Hepatocyte (in vitro differentiated cells): ENCODE measurements around the gene CCDC28B. TPM values are rescaled to one million over a fixed set of nuclear protein-coding genes. Genes with fewer than 3 reads are reported as not detected.

Source experiments
- DNase-seq: peaks from one replicate; pipeline ENCODE4 v3.0.0-alpha.2; 2016; ENCODE audit warnings: low spot score
- H2AFZ ChIP-seq: fragments of 200-600 bp; sonication (generic); 2 replicates; pipeline ENCODE4 v1.6.0; 2016; ENCODE audit warnings: antibody characterized with exemption, mild to moderate bottlenecking
- H3K27ac ChIP-seq: fragments of 200-600 bp; sonication (generic); 2 replicates; pipeline ENCODE4 v1.5.1; 2016; ENCODE audit warnings: mild to moderate bottlenecking
- H3K27me3 ChIP-seq: fragments of 200-600 bp; sonication (generic); 2 replicates; pipeline ENCODE4 v1.6.1; 2016
- H3K36me3 ChIP-seq: fragments of 200-600 bp; sonication (generic); replicated peaks from 2 replicates; pipeline ENCODE4 v1.5.1; 2016; ENCODE audit warnings: low read depth; ENCODE audit not compliant: insufficient read depth
- H3K4me1 ChIP-seq: fragments of 200-600 bp; sonication (generic); 2 replicates; pipeline ENCODE4 v1.5.1; 2016; ENCODE audit warnings: mild to moderate bottlenecking, moderate library complexity; ENCODE audit not compliant: insufficient read depth
- H3K4me2 ChIP-seq: fragments of 200-600 bp; sonication (generic); 2 replicates; pipeline ENCODE4 v1.6.0; 2016
- H3K4me3 ChIP-seq: fragments of 200-600 bp; sonication (generic); 2 replicates; pipeline ENCODE4 v1.5.1; 2016; ENCODE audit warnings: mild to moderate bottlenecking
- H3K79me2 ChIP-seq: fragments of 200-600 bp; sonication (generic); 2 replicates; pipeline ENCODE4 v1.6.0; 2017; ENCODE audit warnings: mild to moderate bottlenecking
- H3K9me2 ChIP-seq: fragments of 200-600 bp; sonication (generic); replicated peaks from 2 replicates; pipeline ENCODE4 v1.6.0; 2017; ENCODE audit warnings: mild to moderate bottlenecking; ENCODE audit not compliant: insufficient read depth
- H3K9me3 ChIP-seq: fragments of 200-600 bp; sonication (generic); 2 replicates; pipeline ENCODE4 v1.5.1; 2016; ENCODE audit warnings: low read depth, mild to moderate bottlenecking
- H4K20me1 ChIP-seq: fragments of 200-600 bp; sonication (generic); 2 replicates; pipeline ENCODE4 v1.6.0; 2016; ENCODE audit warnings: mild to moderate bottlenecking; ENCODE audit not compliant: insufficient read depth, poor library complexity, severe bottlenecking
- EZH2 ChIP-seq: fragments of 200-600 bp; sonication (generic); IDR thresholded peaks from 2 replicates; pipeline ENCODE4 v1.6.1; 2016; ENCODE audit warnings: antibody characterized with exemption, mild to moderate bottlenecking, borderline replicate concordance
- EZH2phosphoT487 ChIP-seq: fragments of 200-600 bp; sonication (generic); IDR thresholded peaks from one replicate; pipeline ENCODE4 v1.6.1; 2018; ENCODE audit warnings: antibody characterized with exemption, mild to moderate bottlenecking, low read depth, moderate library complexity; ENCODE audit not compliant: unreplicated experiment, severe bottlenecking
- WGBS: methylation state at CpG from one replicate; pipeline ENCODE4 v1.1.6; 2016; ENCODE audit warnings: low lambda C conversion rate; ENCODE audit errors: missing lambda C conversion rate; 5-methylcytosine and 5-hydroxymethylcytosine counted together
- polyA plus RNA-seq: library from polyadenylated mRNA; unstranded; fragments of >200 nt; fragmentation: Nextera tagmentation; extraction: Ambion mirVana; gene quantifications from 2 replicates; pipeline ENCODE4 v1.2.1, GENCODE V29; 2016
- total RNA-seq: library from RNA; depleted of rRNA; stranded (reverse); fragments of >200 nt; gene quantifications from 2 replicates; pipeline ENCODE4 v1.2.3, GENCODE V29; 2014
- TF ChIP-seq, protein P1 (sequence below): fragments of 200-600 bp; sonication (generic); IDR thresholded peaks from 2 replicates; pipeline ENCODE4 v1.5.1; 2016; ENCODE audit warnings: antibody characterized with exemption, mild to moderate bottlenecking; ENCODE audit not compliant: poor library complexity

Gene CCDC28B
- total and polyA plus RNA-seq, 2 experiments from 2014 or later, result 15.8 to 29.5 TPM

GRCh38 chr1:32208469-32208868 is 8.1 kb downstream of the CCDC28B start:
- no peaks in the 10 kb centered on the region for H4K20me1 ChIP-seq
- DNase-seq, result no peak
- no peak overlapping the region for H3K4me3 ChIP-seq
- no peaks in the 10 kb centered on the region for H3K9me2 ChIP-seq
- H3K36me3 ChIP-seq, result no peaks in the 10 kb centered on the region
- no peaks in the 10 kb centered on the region for H3K27me3 ChIP-seq
- no peaks in the 10 kb centered on the region for H3K4me1 ChIP-seq
- no peak for TF ChIP-seq EZH2
- TF ChIP-seq, protein P1, sequence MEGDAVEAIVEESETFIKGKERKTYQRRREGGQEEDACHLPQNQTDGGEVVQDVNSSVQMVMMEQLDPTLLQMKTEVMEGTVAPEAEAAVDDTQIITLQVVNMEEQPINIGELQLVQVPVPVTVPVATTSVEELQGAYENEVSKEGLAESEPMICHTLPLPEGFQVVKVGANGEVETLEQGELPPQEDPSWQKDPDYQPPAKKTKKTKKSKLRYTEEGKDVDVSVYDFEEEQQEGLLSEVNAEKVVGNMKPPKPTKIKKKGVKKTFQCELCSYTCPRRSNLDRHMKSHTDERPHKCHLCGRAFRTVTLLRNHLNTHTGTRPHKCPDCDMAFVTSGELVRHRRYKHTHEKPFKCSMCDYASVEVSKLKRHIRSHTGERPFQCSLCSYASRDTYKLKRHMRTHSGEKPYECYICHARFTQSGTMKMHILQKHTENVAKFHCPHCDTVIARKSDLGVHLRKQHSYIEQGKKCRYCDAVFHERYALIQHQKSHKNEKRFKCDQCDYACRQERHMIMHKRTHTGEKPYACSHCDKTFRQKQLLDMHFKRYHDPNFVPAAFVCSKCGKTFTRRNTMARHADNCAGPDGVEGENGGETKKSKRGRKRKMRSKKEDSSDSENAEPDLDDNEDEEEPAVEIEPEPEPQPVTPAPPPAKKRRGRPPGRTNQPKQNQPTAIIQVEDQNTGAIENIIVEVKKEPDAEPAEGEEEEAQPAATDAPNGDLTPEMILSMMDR, result no peak
- TF ChIP-seq EZH2phosphoT487, result no peak
- no peak overlapping the region for H3K27ac ChIP-seq
- no peak overlapping the region for H2AFZ ChIP-seq
- 96% methylated on average over 6 of the region's 6 CpGs for WGBS
- no peaks in the 10 kb centered on the region for H3K79me2 ChIP-seq
- no peak overlapping the region for H3K4me2 ChIP-seq
- H3K9me3 ChIP-seq, result no peaks in the 10 kb centered on the region

DNA sequence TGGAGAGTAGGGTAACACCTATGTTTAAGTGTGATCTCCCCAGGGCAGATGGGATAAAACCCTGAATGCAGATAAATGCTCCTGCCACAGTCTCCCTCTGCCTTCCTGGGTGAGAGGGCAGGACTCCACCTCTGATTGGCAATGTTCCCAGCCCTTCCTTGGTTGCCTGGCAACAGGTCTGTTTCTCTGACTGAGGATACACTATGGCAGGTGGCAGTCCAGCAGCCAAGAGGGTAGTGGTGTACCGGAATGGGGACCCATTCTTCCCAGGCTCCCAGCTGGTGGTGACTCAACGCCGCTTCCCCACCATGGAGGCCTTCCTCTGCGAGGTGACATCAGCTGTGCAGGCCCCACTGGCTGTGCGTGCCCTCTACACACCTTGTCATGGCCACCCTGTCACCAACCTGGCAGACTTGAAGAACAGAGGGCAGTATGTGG is 8.5 kb downstream of the CCDC28B start, which contains the start of gene DCDC2B:
Gene DCDC2B, plus strand, starts transcription at position 199 of the 438 bp plus-strand sequence. Its CDS starts 5 bp downstream, at position 204.
- Histone ChIP-seq H3K4me1 (no peaks in the 10 kb centered on the region), H3K4me3 (no peak within 1 kb of the TSS), H3K27me3 (no peaks in the 10 kb centered on the region), H3K27ac (no peak within 1 kb of the TSS), H2AFZ (no peak within 1 kb of the TSS), H4K20me1 (no peaks in the 10 kb centered on the region), H3K36me3 (no peaks in the 10 kb centered on the region), H3K9me3 (no peaks in the 10 kb centered on the region), H3K79me2 (no peaks in the 10 kb centered on the region), H3K9me2 (no peaks in the 10 kb centered on the region), H3K4me2 (no peak within 1 kb of the TSS)
- peak; percentile 53 for DNase-seq
- WGBS, result 88% methylated on average over 5 of the region's 5 CpGs
- TF ChIP-seq, protein P1, result no peak
- no peak for TF ChIP-seq EZH2
- TF ChIP-seq EZH2phosphoT487, result no peak

DNA sequence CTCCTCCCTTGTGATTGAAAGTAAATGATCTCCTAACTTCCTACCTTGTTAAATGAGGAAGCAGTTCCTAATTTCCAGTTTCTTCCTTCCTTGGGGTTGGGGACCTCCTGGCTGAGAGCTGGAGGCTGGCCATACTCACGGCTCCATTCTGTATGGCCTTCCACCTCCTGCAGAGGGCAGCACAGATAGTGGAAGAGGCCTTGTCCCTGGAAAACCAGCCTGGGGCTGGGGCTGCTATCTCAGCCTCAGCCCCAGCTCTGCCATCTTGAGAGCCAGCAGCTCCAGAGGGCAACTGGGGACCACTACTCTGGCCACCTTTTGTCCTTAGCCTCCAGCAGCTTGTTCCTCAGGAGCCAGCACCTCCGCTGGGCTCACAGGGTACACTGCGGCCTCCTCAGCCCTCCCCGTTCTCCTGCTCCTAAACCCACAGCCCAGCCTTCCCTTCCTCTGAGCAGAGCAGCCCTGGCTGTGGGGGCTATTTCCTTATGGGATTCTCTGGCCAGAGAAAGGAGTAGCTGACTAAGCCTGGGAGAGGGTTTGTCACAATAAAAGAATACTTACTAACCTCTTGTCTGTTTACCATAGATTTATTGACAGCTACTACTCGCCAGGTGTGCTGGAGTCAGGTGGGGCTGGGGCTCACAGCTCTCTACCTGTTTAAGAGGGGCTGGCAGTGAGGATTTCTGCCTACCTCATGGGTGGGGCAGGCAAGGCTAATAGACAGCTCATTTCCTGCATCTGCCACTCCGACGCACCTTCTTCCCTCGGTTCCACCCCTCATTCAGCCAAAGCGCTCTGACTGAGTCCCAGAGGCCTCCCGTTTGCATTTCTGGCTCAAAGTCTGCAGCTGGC is 15.5 kb downstream of the CCDC28B start:
- Histone ChIP-seq H3K4me2 (no peak overlapping the region), H3K9me3 (no peaks in the 10 kb centered on the region), H3K9me2 (no peaks in the 10 kb centered on the region), H3K79me2 (peaks cover 12% of the 10 kb centered on the region), H2AFZ (no peak overlapping the region), H3K4me3 (no peak overlapping the region), H3K27me3 (no peaks in the 10 kb centered on the region), H4K20me1 (no peaks in the 10 kb centered on the region), H3K36me3 (no peaks in the 10 kb centered on the region), H3K4me1 (peaks cover 5% of the 10 kb centered on the region), H3K27ac (peak overlapping the region; percentile 83)
- WGBS, result 84% methylated on average over 10 of the region's 10 CpGs
- TF ChIP-seq EZH2 (no peak), EZH2phosphoT487 (no peak)
- TF ChIP-seq, protein P1, result peak; percentile 72
- peak; percentile 87 for DNase-seq
